ENCODE measurements around the gene ANKIB1. TPM values are rescaled to one million over a fixed set of nuclear protein-coding genes. Genes with fewer than 3 reads are reported as not detected.

ANKIB1 gene
- total RNA-seq, 6 experiments from 2014 or later: 9.3 to 20.8 (median 15.0) TPM

GRCh38 chr7:92281031-92281430 lies 35.3 kb downstream of the ANKIB1 start:
- Histone ChIP-seq H3K9me3 (no peaks in the 10 kb centered on the region), H3K27ac (no peak overlapping the region), H3K27me3 (no peaks in the 10 kb centered on the region), H3K36me3 (no peaks in the 10 kb centered on the region), H3K4me1 (peaks cover 0 to 4% (median 0%) of the 10 kb centered on the region in 4 donors), H3K4me3 (no peak overlapping the region)
- intact Hi-C loops (cut with DNase I): no loop called here
- no peak for DNase-seq
- ATAC-seq: no peak
- 88% methylated on average over 2 of the region's 2 CpGs for WGBS (ENCODE audit: insufficient coverage, low coverage, low lambda C conversion rate, missing lambda C conversion rate)
- no peak for TF ChIP-seq POLR2A (IDR thresholded peaks at IDR 0.05)
- no peak for TF ChIP-seq CTCF (IDR thresholded peaks at IDR 0.05)

GRCh38 chr7:92282221-92282814 lies 36.5 kb downstream of the ANKIB1 start:
- no peak overlapping the region for H3K4me3 ChIP-seq
- no peak overlapping the region for H3K27ac ChIP-seq
- H3K9me3 ChIP-seq: no peaks in the 10 kb centered on the region
- ATAC-seq: peak in 1 of 4 donors; percentile 34
- no peaks in the 10 kb centered on the region for H3K36me3 ChIP-seq
- intact Hi-C loops (cut with DNase I): no loop called here
- H3K27me3 ChIP-seq: no peaks in the 10 kb centered on the region
- peaks cover 0 to 4% (median 0%) of the 10 kb centered on the region in 4 donors for H3K4me1 ChIP-seq
- no peak for DNase-seq
- WGBS (ENCODE audit: insufficient coverage, low coverage, low lambda C conversion rate, missing lambda C conversion rate): 62% methylated on average over 6 of the region's 6 CpGs
- TF ChIP-seq CTCF (IDR thresholded peaks at IDR 0.05): no peak
- no peak for TF ChIP-seq POLR2A (IDR thresholded peaks at IDR 0.05)

- H3K4me1 ChIP-seq: peaks cover 0 to 4% (median 0%) of the 10 kb centered on the region in 4 donors
- H3K4me3 ChIP-seq: no peak overlapping the region
- ATAC-seq (no peak), DNase-seq (no peak)
- H3K27me3 ChIP-seq: no peaks in the 10 kb centered on the region
- H3K9me3 ChIP-seq: no peaks in the 10 kb centered on the region
- TF ChIP-seq CTCF (IDR thresholded peaks at IDR 0.05) (no peak), POLR2A (IDR thresholded peaks at IDR 0.05) (no peak)
- no peaks in the 10 kb centered on the region for H3K36me3 ChIP-seq
- intact Hi-C loops (cut with DNase I): no loop called here
- WGBS (ENCODE audit: insufficient coverage, low coverage, low lambda C conversion rate, missing lambda C conversion rate): 85% methylated on average over 1 of the region's 1 CpG
- H3K27ac ChIP-seq: no peak overlapping the region
Observed at GRCh38 chr7:92282930-92283329, 37.2 kb downstream of the ANKIB1 start.

- no peak for DNase-seq
- Histone ChIP-seq H3K27ac (no peak overlapping the region), H3K27me3 (no peaks in the 10 kb centered on the region), H3K4me3 (no peak overlapping the region), H3K4me1 (peaks cover 0 to 6% (median 0%) of the 10 kb centered on the region in 4 donors), H3K9me3 (no peaks in the 10 kb centered on the region), H3K36me3 (no peaks in the 10 kb centered on the region)
- no peak for ATAC-seq
- intact Hi-C loops (cut with DNase I): no loop called here
- no peak for TF ChIP-seq CTCF (IDR thresholded peaks at IDR 0.05)
- 94% methylated on average over 2 of the region's 2 CpGs for WGBS (ENCODE audit: insufficient coverage, low coverage, low lambda C conversion rate, missing lambda C conversion rate)
Observed at GRCh38 chr7:92289321-92289720, 43.5 kb downstream of the ANKIB1 start.
